Measurements from ENCODE around the gene SLC2A10. TPM values are rescaled to one million over a fixed set of nuclear protein-coding genes. Genes with fewer than 3 reads are reported as not detected.
A peak's percentile ranks its signal among the peaks of the same experiment; 100 is the strongest.

Gene SLC2A10
- total and polyA plus RNA-seq, 7 donors: 6.4 to 28.2 (median 9.4) TPM

GRCh38 chr20:46713957-46714834 is 4.7 kb downstream of the SLC2A10 start:
- 27 to 71% methylated on average over 15 of the region's 15 CpGs for WGBS, 2 donors
- Histone ChIP-seq H3K27ac (peak overlapping the region in 1 of 4 donors; percentile 5), H3K4me1 (peaks cover 0 to 23% (median 9%) of the 10 kb centered on the region in 4 donors), H3K4me3 (no peak overlapping the region), H3K36me3 (no peaks in the 10 kb centered on the region), H3K27me3 (no peaks in the 10 kb centered on the region), H3K9me3 (no peaks in the 10 kb centered on the region)
- no peak for DNase-seq
- intact Hi-C loops (cut with DNase I): no loop called here
- no peak for TF ChIP-seq CTCF (IDR thresholded peaks at IDR 0.05)
- no peak for TF ChIP-seq POLR2A (IDR thresholded peaks at IDR 0.05)
- TF ChIP-seq POLR2AphosphoS5 (IDR thresholded peaks at IDR 0.05): no peak
- TF ChIP-seq EP300 (IDR thresholded peaks at IDR 0.05): no peak

GRCh38 chr20:46715292-46715756 is 5.9 kb downstream of the SLC2A10 start:
- WGBS, 2 donors: 16 to 44% methylated on average over 4 of the region's 4 CpGs

GRCh38 chr20:46717818-46718541 is 8.5 kb downstream of the SLC2A10 start:
- H3K36me3 ChIP-seq: peaks cover 0 to 7% (median 0%) of the 10 kb centered on the region in 4 donors
- H3K4me3 ChIP-seq: no peak overlapping the region
- no peaks in the 10 kb centered on the region for H3K4me1 ChIP-seq
- H3K9me3 ChIP-seq: peaks cover 0 to 8% (median 3%) of the 10 kb centered on the region in 4 donors
- DNase-seq: no peak
- no peaks in the 10 kb centered on the region for H3K27me3 ChIP-seq
- no peak for TF ChIP-seq POLR2AphosphoS5 (IDR thresholded peaks at IDR 0.05)
- TF ChIP-seq EP300 (IDR thresholded peaks at IDR 0.05): no peak
- TF ChIP-seq POLR2A (IDR thresholded peaks at IDR 0.05): no peak
- TF ChIP-seq CTCF (IDR thresholded peaks at IDR 0.05): no peak
- WGBS, 2 donors: 94 to 95% methylated on average over 9 of the region's 9 CpGs
- intact Hi-C loops (cut with DNase I): no loop called here
- H3K27ac ChIP-seq: no peak overlapping the region

More at GRCh38 chr20:46715292-46715756, 5.9 kb downstream of the SLC2A10 start:
- Histone ChIP-seq H3K4me3 (no peak overlapping the region), H3K27ac (peak overlapping the region in 1 of 4 donors; percentile 5), H3K4me1 (peaks cover 0 to 17% (median 4%) of the 10 kb centered on the region in 4 donors), H3K27me3 (no peaks in the 10 kb centered on the region), H3K9me3 (no peaks in the 10 kb centered on the region), H3K36me3 (peaks cover 0 to 2% (median 0%) of the 10 kb centered on the region in 4 donors)
- DNase-seq: peak; percentile 82
- TF ChIP-seq POLR2A (IDR thresholded peaks at IDR 0.05): no peak
- TF ChIP-seq POLR2AphosphoS5 (IDR thresholded peaks at IDR 0.05): peak; percentile 20 to 46 (median 22)
- intact Hi-C loops (cut with DNase I): no loop called here

- Histone ChIP-seq H3K4me3 (no peak overlapping the region), H3K4me1 (no peaks in the 10 kb centered on the region), H3K9me3 (peaks cover 0 to 8% (median 3%) of the 10 kb centered on the region in 4 donors), H3K36me3 (peaks cover 0 to 7% (median 0%) of the 10 kb centered on the region in 4 donors), H3K27ac (no peak overlapping the region), H3K27me3 (no peaks in the 10 kb centered on the region)
- WGBS, 2 donors: 85 to 98% methylated on average over 1 of the region's 1 CpG
- no peak for DNase-seq
- TF ChIP-seq POLR2A (IDR thresholded peaks at IDR 0.05) (no peak), POLR2AphosphoS5 (IDR thresholded peaks at IDR 0.05) (no peak), CTCF (IDR thresholded peaks at IDR 0.05) (no peak), EP300 (IDR thresholded peaks at IDR 0.05) (no peak)
- intact Hi-C loops (cut with DNase I): no loop called here
Observed at GRCh38 chr20:46720019-46720418, 10.6 kb downstream of the SLC2A10 start.
